PC-3 (cell line): ENCODE data around the gene SLC44A3. TPM values are rescaled to one million over a fixed set of nuclear protein-coding genes. Genes with fewer than 3 reads are reported as not detected.

Source experiments
- ATAC-seq: fragments of 200-7000 bp; cut with Tn5 transposase; 2 replicates; pipeline ENCODE4 v1.9.1; 2020; ENCODE audit warnings: mild to moderate bottlenecking, moderate library complexity
- BruUV-seq: library from RNA; stranded (reverse); fragments of 400-500 nt; replicated peaks from 2 replicates; lab custom pipeline; 2021; lab: Mats Ljungman, UMichigan
- CTCF ChIA-PET: fragments of 300-600 bp; sonication (Branson Sonifier 250); formaldehyde crosslinking; loops from one replicate; lab custom pipeline; 2022; ENCODE audit warnings: antibody characterized with exemption; lab: Charles Lee
- POLR2A ChIA-PET: fragments of 300-600 bp; sonication (Branson Sonifier 250); formaldehyde crosslinking; loops from one replicate; lab custom pipeline; 2022; ENCODE audit warnings: antibody characterized with exemption; ENCODE audit not compliant: unreplicated experiment; lab: Charles Lee
- DNase-seq: peaks from one replicate; pipeline ENCODE4 v3.0.0-alpha.2; 2015
- H2AFZ ChIP-seq: fragments of 300-600 bp; sonication (generic); 2 replicates; pipeline ENCODE4 v1.6.0; 2016; ENCODE audit warnings: antibody characterized with exemption, low read length
- H3F3A ChIP-seq: fragments of 300-600 bp; sonication (generic); one replicate; pipeline ENCODE4 v1.6.0; 2017; ENCODE audit warnings: antibody characterized with exemption, low read length, control low read depth, mild to moderate bottlenecking; ENCODE audit not compliant: unreplicated experiment
- H3K27ac ChIP-seq: fragments of 300-600 bp; sonication (generic); 2 replicates; pipeline ENCODE4 v1.5.1; 2016; ENCODE audit warnings: mild to moderate bottlenecking, low read length
- H3K27me3 ChIP-seq: fragments of 300-600 bp; sonication (generic); 2 replicates; pipeline ENCODE4 v1.6.1; 2016; ENCODE audit warnings: low read length, mixed read lengths
- H3K36me3 ChIP-seq: fragments of 300-600 bp; sonication (generic); 2 replicates; pipeline ENCODE4 v1.6.1; 2016; ENCODE audit warnings: low read depth, mixed run types, low read length, mixed read lengths
- H3K4me1 ChIP-seq: fragments of 300-600 bp; sonication (generic); 2 replicates; pipeline ENCODE4 v1.5.1; 2016; ENCODE audit warnings: low read length; ENCODE audit not compliant: insufficient read depth
- H3K4me2 ChIP-seq: fragments of 300-600 bp; sonication (generic); 2 replicates; pipeline ENCODE4 v1.6.0; 2016; ENCODE audit warnings: low read length
- H3K4me3 ChIP-seq: fragments of 300-600 bp; sonication (generic); 2 replicates; pipeline ENCODE4 v1.5.1; 2016; ENCODE audit warnings: mild to moderate bottlenecking, low read length, mixed read lengths
- H3K79me2 ChIP-seq: fragments of 300-600 bp; sonication (generic); 2 replicates; pipeline ENCODE4 v1.6.1; 2017; ENCODE audit warnings: low read length, mixed read lengths
- H3K9ac ChIP-seq: fragments of 300-600 bp; sonication (generic); 2 replicates; pipeline ENCODE4 v1.6.0; 2016; ENCODE audit warnings: mild to moderate bottlenecking, low read length
- H3K9me2 ChIP-seq: fragments of 300-600 bp; sonication (generic); replicated peaks from 2 replicates; pipeline ENCODE4 v1.6.1; 2016; ENCODE audit warnings: mixed run types, low read length, mixed read lengths
- H3K9me3 ChIP-seq: fragments of 300-600 bp; sonication (generic); 2 replicates; pipeline ENCODE4 v1.6.1; 2016; ENCODE audit warnings: low read length, mixed read lengths
- H4K20me1 ChIP-seq: fragments of 300-600 bp; sonication (generic); 2 replicates; pipeline ENCODE4 v1.6.1; 2016; ENCODE audit warnings: low read length, mixed read lengths
- EZH2 ChIP-seq: fragments of 300-600 bp; sonication (generic); IDR thresholded peaks from one replicate; pipeline ENCODE4 v1.6.1; 2017; ENCODE audit warnings: antibody characterized with exemption, mild to moderate bottlenecking, low read length; ENCODE audit not compliant: unreplicated experiment
- EZH2phosphoT487 ChIP-seq: fragments of 300-600 bp; sonication (generic); IDR thresholded peaks from 2 replicates; pipeline ENCODE4 v1.6.1; 2018; ENCODE audit warnings: mild to moderate bottlenecking, antibody characterized with exemption, low read length, borderline replicate concordance
- intact Hi-C: fragments of 100-400 bp; cut with micrococcal nuclease; formaldehyde crosslinking; loops from 2 replicates; pipeline ENCODE4 v1.9.0; 2023
- total RNA-seq: library from RNA; depleted of rRNA; stranded (reverse); fragments of >200 nt; gene quantifications from 2 replicates; pipeline ENCODE4 v1.2.3, GENCODE V29; 2014
- TF ChIP-seq, protein P1 (sequence below): fragments of 300-600 bp; sonication (generic); conservative IDR thresholded peaks from 2 replicates; pipeline ENCODE4 v1.5.1; 2017; ENCODE audit warnings: antibody characterized with exemption, low read depth, mild to moderate bottlenecking, low read length

SLC44A3 gene
- total RNA-seq, 1 experiment from 2014 or later = 9.2 TPM

DNA sequence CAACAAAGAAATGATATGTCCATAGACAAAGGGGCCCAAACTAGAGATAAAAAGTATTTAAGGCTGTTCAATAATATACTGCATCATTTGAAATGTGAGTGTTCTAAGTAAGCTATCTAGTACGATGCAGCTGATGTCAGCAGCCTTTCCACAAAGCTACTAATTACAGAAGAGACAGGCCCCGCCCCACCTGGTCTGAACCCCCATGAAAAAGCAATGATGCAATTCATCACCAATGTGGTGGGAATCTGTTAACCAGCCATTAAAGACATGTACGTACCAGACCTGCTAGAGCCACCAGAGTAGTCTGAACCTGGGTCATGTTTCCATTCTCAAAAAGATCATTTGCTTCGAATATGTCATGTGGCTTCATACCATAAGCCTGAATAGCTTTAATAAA lies 81.7 kb downstream of the SLC44A3 start:
- H3K36me3 ChIP-seq = peaks cover 65% of the 10 kb centered on the region

DNA sequence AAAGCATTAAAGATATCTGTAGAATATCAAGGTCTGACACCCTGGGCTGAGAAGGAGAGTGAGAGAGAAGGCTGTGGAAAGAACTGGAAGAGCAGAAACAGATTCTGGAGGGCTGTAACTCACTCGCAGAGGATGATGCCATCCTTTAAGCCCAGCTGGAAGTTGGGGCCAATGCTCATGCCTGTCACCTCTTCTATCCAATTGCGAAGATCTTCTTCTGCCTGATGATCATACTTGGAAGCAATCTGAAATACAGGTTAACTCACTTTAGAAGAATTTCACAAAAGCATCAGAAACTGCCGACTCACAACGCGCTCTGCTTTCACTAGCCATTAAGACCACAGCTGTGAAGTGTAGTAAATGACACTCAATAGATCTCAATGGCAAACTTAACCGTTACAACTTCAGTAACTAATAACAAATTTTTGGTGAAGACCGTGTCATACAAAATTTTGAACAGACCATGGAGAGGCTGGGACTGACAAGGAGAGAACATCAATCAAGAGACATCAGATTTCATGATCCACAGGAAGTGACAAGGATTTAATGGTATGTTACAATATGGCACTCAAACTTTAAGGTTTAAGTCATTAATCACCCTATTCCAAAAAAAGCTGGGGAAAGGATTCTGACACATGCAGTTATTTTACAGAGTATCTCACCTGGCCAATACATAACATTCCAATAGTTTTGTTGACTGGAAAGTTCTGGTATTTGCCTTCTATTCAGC lies 83.3 kb downstream of the SLC44A3 start:
- Histone ChIP-seq H2AFZ (no peak overlapping the region), H3K27me3 (no peaks in the 10 kb centered on the region), H3K27ac (no peak overlapping the region), H3K36me3 (peaks cover 60% of the 10 kb centered on the region), H3K4me2 (no peak overlapping the region), H3F3A (no peaks in the 10 kb centered on the region), H3K79me2 (peaks cover 58% of the 10 kb centered on the region), H3K4me3 (no peak overlapping the region), H3K9ac (no peak overlapping the region), H3K4me1 (peaks cover 21% of the 10 kb centered on the region), H3K9me3 (no peaks in the 10 kb centered on the region), H4K20me1 (no peaks in the 10 kb centered on the region; the same call in none of the 2 replicates), H3K9me2 (no peaks in the 10 kb centered on the region)
- peak; percentile 43 for DNase-seq
- POLR2A ChIA-PET = no interaction called here
- no TSS peak for BruUV-seq
- TF ChIP-seq, protein P1, sequence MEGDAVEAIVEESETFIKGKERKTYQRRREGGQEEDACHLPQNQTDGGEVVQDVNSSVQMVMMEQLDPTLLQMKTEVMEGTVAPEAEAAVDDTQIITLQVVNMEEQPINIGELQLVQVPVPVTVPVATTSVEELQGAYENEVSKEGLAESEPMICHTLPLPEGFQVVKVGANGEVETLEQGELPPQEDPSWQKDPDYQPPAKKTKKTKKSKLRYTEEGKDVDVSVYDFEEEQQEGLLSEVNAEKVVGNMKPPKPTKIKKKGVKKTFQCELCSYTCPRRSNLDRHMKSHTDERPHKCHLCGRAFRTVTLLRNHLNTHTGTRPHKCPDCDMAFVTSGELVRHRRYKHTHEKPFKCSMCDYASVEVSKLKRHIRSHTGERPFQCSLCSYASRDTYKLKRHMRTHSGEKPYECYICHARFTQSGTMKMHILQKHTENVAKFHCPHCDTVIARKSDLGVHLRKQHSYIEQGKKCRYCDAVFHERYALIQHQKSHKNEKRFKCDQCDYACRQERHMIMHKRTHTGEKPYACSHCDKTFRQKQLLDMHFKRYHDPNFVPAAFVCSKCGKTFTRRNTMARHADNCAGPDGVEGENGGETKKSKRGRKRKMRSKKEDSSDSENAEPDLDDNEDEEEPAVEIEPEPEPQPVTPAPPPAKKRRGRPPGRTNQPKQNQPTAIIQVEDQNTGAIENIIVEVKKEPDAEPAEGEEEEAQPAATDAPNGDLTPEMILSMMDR = no peak
- TF ChIP-seq EZH2phosphoT487 = no peak
- no peak for TF ChIP-seq EZH2
- intact Hi-C loops = loop anchor here (2.0 kb wide), 1 partner anchor 137 kb away; no protein-coding TSS in a partner anchor
- CTCF ChIA-PET = interaction anchor here (1.0 kb wide), 1 partner anchor 49 kb away, joined by 5 read pairs; no protein-coding TSS in a partner anchor
- ATAC-seq = peak; percentile 22

More for the DNA sequence above, 81.7 kb downstream of the SLC44A3 start:
- intact Hi-C loops = loop anchor here (2.0 kb wide), 1 partner anchor 139 kb away; no protein-coding TSS in a partner anchor
- Histone ChIP-seq H3K79me2 (peaks cover 43% of the 10 kb centered on the region), H2AFZ (no peak overlapping the region), H3K9me3 (no peaks in the 10 kb centered on the region), H3K27ac (no peak overlapping the region), H3K4me1 (peaks cover 21% of the 10 kb centered on the region), H3F3A (no peaks in the 10 kb centered on the region), H3K4me2 (no peak overlapping the region), H4K20me1 (no peaks in the 10 kb centered on the region; the same call in 1 of the 2 replicates), H3K27me3 (no peaks in the 10 kb centered on the region), H3K9me2 (no peaks in the 10 kb centered on the region), H3K9ac (no peak overlapping the region), H3K4me3 (no peak overlapping the region)
- POLR2A ChIA-PET = no interaction called here
- DNase-seq (no peak), ATAC-seq (no peak)
- BruUV-seq = no TSS peak
- TF ChIP-seq, protein P1 = no peak
- TF ChIP-seq EZH2 (no peak), EZH2phosphoT487 (no peak)
- CTCF ChIA-PET = no interaction called here

DNA sequence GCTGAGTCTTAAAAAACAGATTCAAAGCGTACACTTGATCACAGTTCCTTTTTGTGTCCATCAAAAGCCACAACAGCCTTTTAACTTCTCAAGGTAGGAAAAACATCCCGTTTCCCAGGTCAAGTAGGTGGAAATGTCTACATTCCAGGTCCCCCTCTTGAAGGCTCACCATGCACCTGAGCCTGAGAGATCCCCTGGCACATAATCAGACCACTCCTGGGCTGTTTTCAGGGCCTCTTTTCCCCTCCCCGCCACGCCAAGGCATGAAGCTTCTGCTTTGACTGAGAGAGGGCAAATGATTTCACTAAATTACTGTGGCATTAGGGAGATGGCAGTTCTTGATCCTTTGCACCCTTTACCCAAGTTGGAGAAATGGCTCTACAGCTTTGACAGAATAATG lies 85.0 kb downstream of the SLC44A3 start:
- Histone ChIP-seq H4K20me1 (peaks cover 9% of the 10 kb centered on the region), H2AFZ (no peak overlapping the region), H3K9me2 (no peaks in the 10 kb centered on the region), H3K36me3 (peaks cover 57% of the 10 kb centered on the region), H3F3A (no peaks in the 10 kb centered on the region), H3K79me2 (peaks cover 76% of the 10 kb centered on the region), H3K9me3 (no peaks in the 10 kb centered on the region), H3K4me3 (no peak overlapping the region), H3K4me2 (no peak overlapping the region), H3K9ac (no peak overlapping the region), H3K4me1 (peaks cover 14% of the 10 kb centered on the region), H3K27me3 (no peaks in the 10 kb centered on the region), H3K27ac (no peak overlapping the region)
- ChIA-PET POLR2A (no interaction called here), CTCF (interaction anchor here (1.0 kb wide), 1 partner anchor 137 kb away, joined by 3 read pairs; no protein-coding TSS in a partner anchor)
- ATAC-seq = no peak
- intact Hi-C loops = no loop called here
- no peak for DNase-seq
- BruUV-seq = no TSS peak
- TF ChIP-seq EZH2phosphoT487 (no peak), EZH2 (no peak)
- TF ChIP-seq, protein P1 = no peak
